Neutrophil (primary cell): ENCODE data around the gene MMAB.

Source experiments
- H3K27ac ChIP-seq: fragments of 200-600 bp; sonication (generic); 2 replicates; pipeline ENCODE4 v1.5.1; 2016; ENCODE audit warnings: mild to moderate bottlenecking, moderate library complexity
- H3K27me3 ChIP-seq: fragments of 200-600 bp; sonication (generic); 2 replicates; pipeline ENCODE4 v1.6.0; 2016; ENCODE audit warnings: mild to moderate bottlenecking
- H3K36me3 ChIP-seq: fragments of 200-600 bp; sonication (generic); 2 replicates; pipeline ENCODE4 v1.5.1; 2017
- H3K4me1 ChIP-seq, 2 experiments: fragments of 200-600 bp in 1 of 2; sonication (generic) in 1 of 2; 1 replicate in 1 of 2; 2 replicates in 1 of 2; pipeline versions ENCODE4 v1.5.1 to v1.6.1; 2013 to 2016; ENCODE audit warnings: low read depth in 1 of 2, low read length in 1 of 2, mild to moderate bottlenecking in 1 of 2, moderate library complexity in 1 of 2; ENCODE audit not compliant: control insufficient read depth in 1 of 2, insufficient read depth in 1 of 2
- H3K4me3 ChIP-seq, 2 experiments: fragments of 200-600 bp in 1 of 2; sonication (generic) in 1 of 2; 1 replicate in 1 of 2; 2 replicates in 1 of 2; pipeline ENCODE4 v1.5.1; 2013 to 2016; ENCODE audit warnings: low read depth in 1 of 2, low read length in 1 of 2, mild to moderate bottlenecking in 1 of 2, moderate library complexity in 1 of 2
- H3K9me3 ChIP-seq: fragments of 200-600 bp; sonication (generic); 2 replicates; pipeline ENCODE4 v1.5.1; 2016
- TF ChIP-seq, protein P1 (sequence below): fragments of 200-600 bp; sonication (generic); IDR thresholded peaks from 2 replicates; pipeline ENCODE4 v1.5.1; 2016; ENCODE audit warnings: antibody characterized with exemption

Gene MMAB

DNA sequence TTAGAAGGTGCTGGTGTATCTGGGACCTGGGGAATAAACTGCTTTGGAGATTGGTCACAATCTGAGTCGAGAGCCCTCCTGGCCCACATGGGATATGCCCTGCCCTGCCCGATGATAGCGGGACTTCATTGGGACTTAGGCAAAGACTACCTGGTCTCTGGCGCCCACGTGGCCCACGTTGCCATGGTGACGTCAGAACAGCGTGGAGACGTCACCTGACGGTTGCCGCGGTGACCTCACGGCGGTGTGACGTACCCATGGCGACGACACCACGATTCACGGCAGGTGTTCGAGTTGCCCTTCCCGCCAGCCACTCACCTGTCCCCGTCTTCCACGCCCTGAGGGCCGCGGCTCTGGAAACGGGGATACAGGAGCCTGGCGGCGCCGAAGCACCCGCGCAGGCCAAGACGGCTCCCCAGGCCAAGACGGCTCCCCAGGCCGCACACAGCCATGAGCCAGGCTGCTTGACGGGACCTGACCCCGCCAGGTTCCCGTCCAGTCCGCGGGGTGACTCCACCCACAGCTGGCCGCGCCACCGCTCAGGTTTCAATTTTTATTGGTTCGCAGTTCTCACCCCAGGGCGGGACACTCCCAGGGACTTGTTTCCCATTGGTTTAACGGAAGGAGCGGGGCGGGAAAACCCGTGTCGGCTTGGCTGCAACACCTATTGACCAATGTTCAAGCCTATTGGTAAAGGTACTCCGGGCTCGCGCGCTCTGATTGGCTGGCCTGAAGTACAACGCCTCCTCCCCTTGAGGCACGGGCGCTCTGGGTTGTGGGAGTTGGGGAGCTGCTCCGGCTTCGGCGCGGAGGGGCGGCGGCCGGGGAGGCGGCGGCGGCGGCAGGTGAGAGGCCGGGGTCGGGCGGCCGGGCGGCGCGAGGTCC lies at the start of gene MMAB, which contains the start of gene MVK:
Gene MMAB (minus strand): TSS at position 476 of the 885 bp plus-strand sequence. CDS start 24 bp downstream, at position 452.
Gene MVK (plus strand): TSS at position 766 of the 885 bp plus-strand sequence. CDS start 1,029 bp downstream, outside the sequence.
- Histone ChIP-seq H3K27ac (peak within 1 kb of the TSS; percentile 81), H3K4me1 (peaks cover 18 to 20% of the 10 kb centered on the region in 2 experiments), H3K9me3 (no peaks in the 10 kb centered on the region), H3K36me3 (peaks cover 19% of the 10 kb centered on the region), H3K27me3 (no peaks in the 10 kb centered on the region), H3K4me3 (peak within 1 kb of the TSS; percentile 77 to 81)
- TF ChIP-seq, protein P1, sequence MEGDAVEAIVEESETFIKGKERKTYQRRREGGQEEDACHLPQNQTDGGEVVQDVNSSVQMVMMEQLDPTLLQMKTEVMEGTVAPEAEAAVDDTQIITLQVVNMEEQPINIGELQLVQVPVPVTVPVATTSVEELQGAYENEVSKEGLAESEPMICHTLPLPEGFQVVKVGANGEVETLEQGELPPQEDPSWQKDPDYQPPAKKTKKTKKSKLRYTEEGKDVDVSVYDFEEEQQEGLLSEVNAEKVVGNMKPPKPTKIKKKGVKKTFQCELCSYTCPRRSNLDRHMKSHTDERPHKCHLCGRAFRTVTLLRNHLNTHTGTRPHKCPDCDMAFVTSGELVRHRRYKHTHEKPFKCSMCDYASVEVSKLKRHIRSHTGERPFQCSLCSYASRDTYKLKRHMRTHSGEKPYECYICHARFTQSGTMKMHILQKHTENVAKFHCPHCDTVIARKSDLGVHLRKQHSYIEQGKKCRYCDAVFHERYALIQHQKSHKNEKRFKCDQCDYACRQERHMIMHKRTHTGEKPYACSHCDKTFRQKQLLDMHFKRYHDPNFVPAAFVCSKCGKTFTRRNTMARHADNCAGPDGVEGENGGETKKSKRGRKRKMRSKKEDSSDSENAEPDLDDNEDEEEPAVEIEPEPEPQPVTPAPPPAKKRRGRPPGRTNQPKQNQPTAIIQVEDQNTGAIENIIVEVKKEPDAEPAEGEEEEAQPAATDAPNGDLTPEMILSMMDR, result peak; percentile 53

DNA sequence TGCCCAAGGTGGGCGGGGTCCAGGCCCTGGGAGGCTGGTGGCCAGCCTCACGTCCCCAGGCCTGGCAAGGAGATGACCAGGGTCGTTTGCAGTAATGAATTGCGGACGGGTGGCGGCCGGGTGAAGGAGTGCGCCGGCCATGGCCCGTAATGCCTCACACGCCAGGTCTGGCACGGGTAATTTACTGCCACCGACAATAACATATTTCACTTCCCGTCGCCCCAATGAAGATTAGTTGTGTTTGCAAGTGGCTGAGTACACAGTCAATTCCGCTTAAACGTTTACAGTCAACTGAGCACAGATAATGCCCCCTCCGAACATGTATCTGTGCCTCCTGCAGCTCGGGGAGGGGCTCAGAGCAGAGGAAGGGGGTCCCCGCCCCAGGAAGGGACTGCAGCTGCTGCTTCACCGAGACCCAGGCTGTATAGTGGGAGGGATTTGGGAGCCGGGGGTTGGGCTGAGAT lies 48.6 kb upstream of the MMAB start:
- no peak overlapping the region for H3K4me3 ChIP-seq
- no peaks in the 10 kb centered on the region for H3K4me1 ChIP-seq
- TF ChIP-seq, protein P1, result no peak
- H3K27ac ChIP-seq, result no peak overlapping the region
- no peaks in the 10 kb centered on the region for H3K9me3 ChIP-seq
- peaks cover 44% of the 10 kb centered on the region for H3K27me3 ChIP-seq
- no peaks in the 10 kb centered on the region for H3K36me3 ChIP-seq

DNA sequence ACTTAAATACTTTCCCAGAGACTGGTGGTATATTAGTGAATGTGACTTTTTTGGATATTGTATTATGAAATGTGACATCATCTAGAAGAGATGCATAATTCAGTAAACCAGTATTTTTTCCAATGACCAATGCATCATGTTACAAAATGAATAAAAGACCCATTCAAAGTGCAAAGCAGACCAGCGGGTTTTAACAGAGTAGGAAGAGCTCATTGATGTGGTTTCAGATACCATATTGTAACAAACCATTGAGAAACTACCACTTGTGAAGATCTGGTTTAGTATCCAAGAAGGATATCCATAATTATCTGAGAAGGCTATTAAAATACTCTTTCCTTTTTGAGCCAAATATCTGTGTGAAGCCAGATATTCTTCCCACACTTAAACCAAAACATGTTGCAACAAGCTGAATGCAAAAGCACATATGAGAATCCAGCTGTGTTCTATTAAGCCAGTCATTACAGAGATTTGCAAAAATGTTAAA lies 47.9 kb upstream of the MMAB start:
- Histone ChIP-seq H3K4me1 (no peaks in the 10 kb centered on the region), H3K36me3 (no peaks in the 10 kb centered on the region), H3K27ac (no peak overlapping the region), H3K27me3 (peaks cover 44% of the 10 kb centered on the region), H3K9me3 (no peaks in the 10 kb centered on the region), H3K4me3 (no peak overlapping the region)
- TF ChIP-seq, protein P1, result no peak

DNA sequence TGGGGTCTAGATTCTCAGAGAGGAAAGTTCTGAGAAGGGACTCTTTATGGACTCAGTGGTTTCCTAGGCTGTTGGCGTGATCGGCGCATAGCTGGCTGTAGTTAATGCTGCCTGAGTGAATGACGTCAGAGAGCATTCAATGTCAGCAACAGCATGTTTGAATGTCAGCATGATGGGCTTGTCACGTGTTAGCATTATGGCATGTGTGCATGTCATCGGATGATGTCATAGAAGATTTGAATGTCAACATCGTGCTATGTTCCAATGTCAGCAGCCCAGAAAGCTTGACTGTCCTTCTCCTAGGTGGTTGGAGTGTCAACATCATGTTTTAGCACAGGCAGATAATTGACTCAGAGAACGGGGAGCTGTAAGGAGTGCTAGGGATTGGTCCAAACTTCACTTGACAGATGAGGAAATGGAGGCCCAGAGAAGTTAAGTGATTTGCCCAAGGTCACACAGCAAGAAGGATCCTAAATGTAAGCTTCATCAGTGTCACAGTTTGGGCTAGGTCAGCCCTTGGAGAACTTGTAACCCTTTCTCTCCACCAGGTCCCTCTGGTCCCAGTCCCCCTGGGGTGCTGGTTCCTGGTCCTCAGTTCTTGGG lies 45.8 kb upstream of the MMAB start:
- TF ChIP-seq, protein P1, result no peak
- Histone ChIP-seq H3K9me3 (no peaks in the 10 kb centered on the region), H3K4me1 (no peaks in the 10 kb centered on the region), H3K36me3 (no peaks in the 10 kb centered on the region), H3K27ac (no peak overlapping the region), H3K4me3 (no peak overlapping the region), H3K27me3 (peaks cover 63% of the 10 kb centered on the region)

DNA sequence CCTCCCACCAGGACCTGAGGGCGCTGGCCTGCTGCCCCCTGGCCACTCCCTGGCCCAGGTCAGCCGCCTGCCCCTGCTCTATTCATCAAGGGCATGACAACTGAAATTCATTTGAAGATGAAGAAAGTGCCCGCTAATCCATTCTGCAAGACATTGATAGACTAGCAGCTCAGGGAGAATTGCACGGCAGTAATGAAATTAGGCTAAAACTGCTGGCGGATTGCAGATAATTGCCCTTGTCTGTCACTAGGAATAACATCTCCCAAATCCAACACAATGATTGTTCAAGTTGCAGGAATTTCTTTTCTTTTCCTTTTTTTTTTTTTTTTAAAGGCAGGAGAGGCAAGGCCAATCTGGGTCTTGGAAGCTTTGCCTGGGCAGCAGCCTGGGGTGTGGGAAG lies 44.8 kb upstream of the MMAB start:
- Histone ChIP-seq H3K27me3 (peaks cover 64% of the 10 kb centered on the region), H3K27ac (no peak overlapping the region)

More for the DNA sequence above, 44.8 kb upstream of the MMAB start:
- Histone ChIP-seq H3K9me3 (no peaks in the 10 kb centered on the region), H3K4me3 (no peak overlapping the region), H3K36me3 (no peaks in the 10 kb centered on the region), H3K4me1 (no peaks in the 10 kb centered on the region)
- TF ChIP-seq, protein P1, result no peak
